GM19099 (cell line): ENCODE results near the gene PCDHGB1.
A peak's percentile ranks its signal among the peaks of the same experiment; 100 is the strongest.

ENCODE experiments used
- POLR2A ChIP-seq: IDR thresholded peaks from 3 replicates; pipeline ENCODE4 v1.6.1; 2011; ENCODE audit warnings: low read depth; ENCODE audit not compliant: insufficient read length; ENCODE audit errors: extremely low read depth

PCDHGB1 gene

DNA sequence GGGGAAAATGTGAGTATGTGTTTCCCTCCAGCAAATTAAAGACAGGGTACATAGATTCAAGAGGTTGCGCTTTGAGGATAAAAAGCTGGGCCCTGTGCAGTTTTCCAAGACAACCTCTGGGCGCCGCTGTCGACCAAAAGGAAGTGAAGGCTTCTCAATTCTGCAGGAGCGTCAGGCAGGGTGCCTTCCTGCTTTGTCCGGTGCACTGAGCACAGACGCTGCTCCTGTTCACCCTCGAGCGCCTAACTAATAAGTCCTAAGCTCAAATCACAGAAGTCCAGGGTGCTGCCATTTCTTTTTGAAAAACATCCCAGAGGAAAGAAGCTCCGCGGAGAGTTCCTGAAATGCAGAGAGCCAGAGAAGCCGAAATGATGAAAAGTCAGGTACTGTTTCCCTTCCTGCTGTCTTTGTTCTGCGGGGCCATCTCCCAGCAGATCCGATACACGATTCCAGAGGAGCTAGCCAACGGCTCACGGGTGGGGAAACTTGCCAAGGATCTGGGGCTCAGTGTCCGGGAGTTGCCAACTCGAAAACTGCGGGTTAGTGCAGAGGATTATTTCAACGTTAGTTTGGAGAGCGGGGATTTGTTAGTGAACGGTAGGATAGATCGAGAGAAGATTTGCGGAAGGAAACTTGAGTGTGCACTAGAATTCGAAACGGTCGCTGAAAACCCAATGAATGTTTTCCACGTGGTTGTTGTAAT, at the start of gene PCDHGB1:
TSS of gene PCDHGB1 (plus strand) at position 183 of the 703 bp plus-strand sequence. CDS start at position 345, 162 bp downstream.
- no peak for TF ChIP-seq POLR2A

DNA sequence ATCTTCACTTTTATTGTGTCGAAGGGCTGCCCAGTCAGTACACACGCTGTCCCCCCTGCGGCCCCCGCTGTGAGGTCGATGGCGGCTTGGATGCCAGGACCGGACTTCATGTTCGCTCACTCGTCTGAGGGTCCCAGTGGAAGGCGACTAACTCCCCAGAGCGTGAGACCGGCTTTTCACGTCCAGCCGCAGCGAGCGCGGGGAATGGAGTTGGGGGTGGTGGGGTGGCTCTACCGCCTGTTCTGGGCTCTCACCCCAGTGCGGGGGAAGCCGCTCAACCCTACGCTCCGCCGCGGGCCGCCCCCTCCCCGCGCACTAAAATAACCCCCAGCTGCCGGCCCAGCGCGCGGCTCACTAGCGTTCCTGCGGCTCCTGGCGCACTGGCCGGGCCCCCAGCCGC, 46.1 kb upstream of the PCDHGB1 start, which contains the start of gene SLC25A2:
TSS of gene SLC25A2 (minus strand) at position 294 of the 400 bp plus-strand sequence. CDS start at position 110, 184 bp downstream.
- no peak for TF ChIP-seq POLR2A

DNA sequence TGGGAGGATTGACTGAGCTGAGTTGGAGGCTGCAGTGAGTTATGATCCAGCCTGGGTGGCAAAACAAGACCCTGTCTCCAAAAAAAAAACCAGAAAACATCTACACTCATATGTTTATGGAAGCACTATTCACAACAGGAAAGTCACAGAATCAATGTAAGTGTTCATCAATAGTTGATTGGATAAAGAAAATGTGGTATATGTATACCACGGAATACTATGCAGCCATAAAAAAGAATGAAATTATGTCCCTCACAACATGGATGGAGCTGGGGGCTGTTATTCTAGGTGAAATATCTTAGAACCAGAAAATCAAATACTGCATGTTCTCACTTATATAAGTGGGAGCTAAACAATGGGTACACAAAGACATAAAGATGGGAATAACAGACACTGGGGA, 43.3 kb upstream of the PCDHGB1 start:
- TF ChIP-seq POLR2A = no peak

- no peak for TF ChIP-seq POLR2A
These were observed 36.2 kb upstream of the PCDHGB1 start for GRCh38 chr5:141313711-141314110.

GRCh38 chr5:141319202-141319601, 30.7 kb upstream of the PCDHGB1 start:
- no peak for TF ChIP-seq POLR2A

DNA sequence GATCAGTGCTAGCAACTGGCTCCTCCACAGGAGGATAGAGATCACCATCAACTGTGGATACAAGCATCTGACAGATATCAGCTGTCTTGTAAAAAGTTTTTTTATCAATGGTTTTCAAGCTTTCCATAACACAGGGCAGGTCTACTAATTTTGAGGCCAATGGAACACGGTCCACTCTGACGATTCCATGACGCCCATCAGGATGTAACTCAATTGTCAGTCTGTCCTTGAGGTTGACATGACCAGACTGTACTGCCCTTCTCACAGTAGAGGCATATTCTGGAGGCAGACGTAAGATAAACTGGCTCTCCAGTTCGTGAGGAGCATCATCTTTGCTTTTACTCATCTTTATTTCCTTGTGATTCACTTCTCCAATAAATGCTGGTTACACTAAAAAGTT, 30.2 kb upstream of the PCDHGB1 start:
- TF ChIP-seq POLR2A = no peak

DNA sequence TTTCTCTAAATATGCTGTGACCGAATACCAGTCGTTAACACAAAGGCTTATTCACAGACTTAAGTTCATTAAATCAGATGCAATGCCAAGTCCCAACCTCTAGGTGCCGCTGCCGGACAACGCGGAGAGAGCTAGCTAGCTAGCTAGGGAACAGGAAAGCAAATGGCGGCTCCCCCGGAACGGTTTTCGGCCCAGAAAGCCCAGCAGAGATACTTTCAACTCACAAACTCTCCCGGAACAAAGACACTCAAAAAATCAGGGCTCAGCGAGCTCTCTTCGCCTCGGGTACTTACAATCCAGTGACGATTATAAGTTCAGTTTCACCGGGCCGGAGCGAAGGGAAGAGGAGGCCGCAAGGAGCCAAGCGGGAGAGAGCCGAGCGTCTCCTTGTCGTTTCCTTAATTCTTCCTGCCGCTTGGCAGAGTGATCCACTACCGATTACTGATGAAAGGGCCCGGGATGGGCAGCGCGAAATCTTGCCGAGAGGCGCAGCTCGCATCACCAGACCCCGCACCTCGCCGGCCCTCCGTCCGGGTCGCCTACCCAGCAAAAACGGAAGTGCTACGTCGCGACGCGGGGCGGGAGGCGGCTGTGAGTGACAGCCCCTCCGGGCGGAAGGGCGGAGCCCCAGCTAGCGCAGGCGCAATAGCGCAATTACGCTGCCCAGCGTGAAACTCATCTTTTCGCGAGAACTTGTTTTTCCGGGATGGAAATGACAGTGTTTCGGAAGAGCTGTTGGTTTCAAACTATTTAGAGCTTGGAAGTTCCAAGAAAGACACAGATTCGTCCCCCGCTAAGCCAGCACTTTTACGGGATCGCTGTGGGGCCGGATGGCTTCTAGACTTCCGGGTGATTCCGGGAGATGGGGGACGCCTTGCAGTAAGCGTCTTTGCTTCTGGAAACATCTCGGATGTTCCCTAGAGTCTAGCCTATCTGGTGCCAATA, 29.4 kb upstream of the PCDHGB1 start, which contains the start of gene TAF7:
TSS of gene TAF7 (minus strand) at position 560 of the 945 bp plus-strand sequence. CDS start 740 bp downstream, outside the sequence.
- TF ChIP-seq POLR2A = peak; percentile 98

DNA sequence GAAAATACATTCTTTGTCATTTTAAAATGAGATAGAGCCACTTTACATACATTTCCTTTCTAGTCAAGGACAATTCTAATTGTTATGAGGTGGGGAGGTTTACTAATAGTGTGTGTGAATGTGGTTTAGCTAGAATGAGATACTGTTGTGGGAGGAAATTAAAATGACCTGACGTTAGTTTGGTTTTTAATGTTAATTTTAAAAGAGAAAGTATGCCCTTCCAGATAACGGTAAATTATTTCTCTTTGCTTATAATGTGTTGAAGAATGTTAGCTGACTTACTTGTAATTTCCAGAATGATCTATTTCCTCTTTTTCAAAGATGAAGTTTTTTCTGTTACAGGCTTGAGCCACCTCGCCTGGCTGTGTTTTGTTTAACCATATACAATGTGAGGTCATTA, 27.6 kb upstream of the PCDHGB1 start:
- no peak for TF ChIP-seq POLR2A

- peak; percentile 40 for TF ChIP-seq POLR2A
These were observed 23.6 kb upstream of the PCDHGB1 start for GRCh38 chr5:141326088-141326854.

GRCh38 chr5:141328231-141328630, 21.7 kb upstream of the PCDHGB1 start:
- no peak for TF ChIP-seq POLR2A

DNA sequence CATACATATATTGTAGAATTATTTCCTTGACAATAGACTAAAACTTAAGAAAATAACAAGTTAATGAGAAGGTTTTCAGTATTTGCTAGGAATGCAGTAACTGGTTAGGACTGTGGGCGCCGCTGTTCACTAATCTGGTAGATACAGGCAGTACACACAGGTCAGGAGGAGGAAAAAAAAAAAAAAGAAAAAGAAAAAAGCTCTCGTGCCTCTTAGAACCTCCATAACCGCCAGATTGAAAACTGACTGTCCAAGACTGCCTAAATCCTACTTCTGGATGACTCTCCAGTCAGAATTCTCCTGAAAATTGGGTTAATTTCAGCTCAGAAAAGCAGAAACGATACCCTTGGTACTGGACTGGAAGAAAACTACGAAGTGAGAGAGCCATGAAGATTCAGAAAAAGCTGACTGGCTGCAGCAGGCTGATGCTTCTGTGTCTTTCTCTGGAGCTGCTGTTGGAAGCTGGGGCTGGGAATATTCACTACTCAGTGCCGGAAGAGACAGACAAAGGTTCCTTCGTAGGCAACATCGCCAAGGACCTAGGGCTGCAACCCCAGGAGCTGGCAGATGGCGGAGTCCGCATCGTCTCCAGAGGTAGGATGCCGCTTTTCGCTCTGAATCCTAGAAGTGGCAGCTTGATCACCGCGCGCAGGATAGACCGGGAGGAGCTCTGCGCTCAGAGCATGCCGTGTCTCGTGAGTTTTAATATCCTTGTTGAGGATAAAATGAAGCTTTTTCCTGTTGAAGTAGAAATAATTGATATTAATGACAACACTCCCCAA, 19.4 kb upstream of the PCDHGB1 start, which contains the start of gene PCDHGA1:
TSS of gene PCDHGA1 (plus strand) at position 216 of the 782 bp plus-strand sequence.
- no peak for TF ChIP-seq POLR2A

GRCh38 chr5:141338538-141339306, 11.2 kb upstream of the PCDHGB1 start, which contains the start of gene PCDHGA2:
Gene PCDHGA2 (plus strand): TSS chr5:141338760.
- no peak for TF ChIP-seq POLR2A

DNA sequence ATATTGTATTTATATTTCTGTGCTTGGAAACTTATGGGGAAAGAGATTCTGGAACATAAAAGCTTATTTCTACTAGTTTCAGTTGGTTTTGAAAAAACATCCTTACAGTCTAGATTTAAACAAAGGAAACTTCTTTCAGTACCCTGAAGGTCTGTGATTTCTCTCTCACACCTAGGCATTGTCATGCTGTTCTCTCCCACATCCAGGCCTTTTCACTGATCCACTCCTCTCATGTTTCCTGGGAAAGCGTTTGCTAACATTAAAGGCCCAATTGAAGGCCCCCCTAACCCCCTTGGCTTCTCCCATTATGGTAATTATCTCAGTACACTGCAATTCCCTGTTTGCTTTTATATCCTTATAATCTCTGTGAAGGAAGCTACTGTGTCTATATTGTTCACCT, 7.1 kb upstream of the PCDHGB1 start:
- no peak for TF ChIP-seq POLR2A

DNA sequence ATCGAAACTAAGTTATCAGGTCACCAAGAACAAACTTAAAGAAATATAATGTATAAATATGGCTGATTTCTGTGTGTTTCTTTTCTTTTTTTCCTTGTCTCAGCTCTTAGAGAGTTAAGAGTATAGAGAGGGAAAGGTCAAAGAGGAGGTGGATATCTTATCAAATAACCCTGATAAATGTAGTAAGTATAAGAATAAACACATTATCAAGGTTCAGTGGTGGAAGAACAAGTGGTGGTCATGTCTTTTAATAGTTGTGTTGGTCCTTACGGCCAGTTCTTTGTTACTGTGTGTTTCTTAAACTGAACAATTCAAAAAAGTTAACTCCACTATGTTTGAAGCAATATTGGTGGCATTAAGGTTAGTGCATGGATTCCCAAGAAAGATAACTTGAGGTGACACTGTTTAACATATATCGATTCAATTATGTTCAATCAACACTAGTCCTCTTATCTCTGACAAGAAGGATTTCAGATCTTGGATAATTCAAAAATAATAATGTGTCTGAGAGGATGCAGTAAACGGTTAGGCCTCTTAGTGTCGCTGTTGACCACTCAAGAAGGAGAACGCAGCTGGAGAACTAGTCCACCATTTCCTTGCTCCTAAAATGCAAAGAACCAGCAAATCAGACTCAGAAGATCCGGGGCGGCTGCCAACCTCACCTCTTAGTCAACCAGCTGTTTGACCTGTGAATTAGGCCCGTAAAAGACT, 6.5 kb upstream of the PCDHGB1 start, which contains the start of gene PCDHGA3:
TSS of gene PCDHGA3 (plus strand) at position 588 of the 711 bp plus-strand sequence. CDS start 205 bp downstream, outside the sequence.
- TF ChIP-seq POLR2A = no peak
